ENCODE measurements around the gene RHCE. TPM values are rescaled to one million over a fixed set of nuclear protein-coding genes. Genes with fewer than 3 reads are reported as not detected.
"Not testable (repeated sequence)": the region's sequence is repeated elsewhere in the genome, so short reads cannot be mapped to it uniquely, and the experiment has no call there.

The RHCE gene
- total RNA-seq, 2 experiments from 2014 or later: 0.17 to 0.25 TPM

- DNase-seq (no peak), ATAC-seq (ENCODE audit: low read depth) (no peak)
- peaks cover 18% of the 10 kb centered on the region for H3K36me3 Mint-ChIP-seq
- H3K4me1 Mint-ChIP-seq: peaks cover 10% of the 10 kb centered on the region
- H3K27ac Mint-ChIP-seq: no peak overlapping the region
- no peaks in the 10 kb centered on the region for H3K9me3 Mint-ChIP-seq
- H3K4me3 Mint-ChIP-seq: no peak overlapping the region
- POLR2A ChIA-PET: no interaction called here
- H3K27me3 Mint-ChIP-seq: no peaks in the 10 kb centered on the region
Observed at GRCh38 chr1:25445993-25446538, 25.4 kb upstream of the RHCE start.

GRCh38 chr1:25444604-25445003 lies 24.0 kb upstream of the RHCE start:
- peaks cover 20% of the 10 kb centered on the region for H3K36me3 Mint-ChIP-seq
- ATAC-seq (ENCODE audit: low read depth); H3K9me3 Mint-ChIP-seq; H3K4me3 Mint-ChIP-seq; DNase-seq; POLR2A ChIA-PET; H3K27ac Mint-ChIP-seq; H3K27me3 Mint-ChIP-seq: not testable (repeated sequence)
- peaks cover 10% of the 10 kb centered on the region for H3K4me1 Mint-ChIP-seq

- Mint-ChIP-seq H3K4me3 (no peak overlapping the region), H3K4me1 (peaks cover 10% of the 10 kb centered on the region)
- ATAC-seq (ENCODE audit: low read depth): no peak
Observed at GRCh38 chr1:25443030-25443699, 22.5 kb upstream of the RHCE start.

GRCh38 chr1:25442178-25442577 lies 21.6 kb upstream of the RHCE start:
- POLR2A ChIA-PET: no interaction called here
- ATAC-seq (ENCODE audit: low read depth): no peak
- Mint-ChIP-seq H3K9me3 (no peaks in the 10 kb centered on the region), H3K4me1 (peaks cover 10% of the 10 kb centered on the region), H3K27ac (no peak overlapping the region), H3K4me3 (no peak overlapping the region), H3K36me3 (peaks cover 14% of the 10 kb centered on the region), H3K27me3 (no peaks in the 10 kb centered on the region)
- DNase-seq: no peak

More at GRCh38 chr1:25443030-25443699, 22.5 kb upstream of the RHCE start:
- H3K27ac Mint-ChIP-seq: no peak overlapping the region
- no peaks in the 10 kb centered on the region for H3K9me3 Mint-ChIP-seq
- DNase-seq: no peak
- no peaks in the 10 kb centered on the region for H3K27me3 Mint-ChIP-seq
- POLR2A ChIA-PET: interaction anchor here (0.7 kb wide), 1 partner anchor 39 kb away, joined by 3 read pairs; no protein-coding TSS in a partner anchor
- H3K36me3 Mint-ChIP-seq: peaks cover 18% of the 10 kb centered on the region

GRCh38 chr1:25439287-25439686 lies 18.7 kb upstream of the RHCE start:
- ATAC-seq (ENCODE audit: low read depth) (no peak), DNase-seq (no peak)
- H3K4me1 Mint-ChIP-seq: peaks cover 28% of the 10 kb centered on the region
- POLR2A ChIA-PET: interaction anchor here (0.7 kb wide), 1 partner anchor 633 kb away, joined by 3 read pairs; no protein-coding TSS in a partner anchor
- peaks cover 10% of the 10 kb centered on the region for H3K36me3 Mint-ChIP-seq
- H3K4me3 Mint-ChIP-seq: no peak overlapping the region
- H3K27ac Mint-ChIP-seq: no peak overlapping the region
- H3K9me3 Mint-ChIP-seq: no peaks in the 10 kb centered on the region
- H3K27me3 Mint-ChIP-seq: no peaks in the 10 kb centered on the region

- POLR2A ChIA-PET: no interaction called here
- H3K27ac Mint-ChIP-seq: no peak overlapping the region
- peaks cover 5% of the 10 kb centered on the region for H3K36me3 Mint-ChIP-seq
- no peak for ATAC-seq (ENCODE audit: low read depth)
- H3K9me3 Mint-ChIP-seq: no peaks in the 10 kb centered on the region
- H3K4me1 Mint-ChIP-seq: peaks cover 39% of the 10 kb centered on the region
- H3K4me3 Mint-ChIP-seq: no peak overlapping the region
- no peaks in the 10 kb centered on the region for H3K27me3 Mint-ChIP-seq
- DNase-seq: no peak
Observed at GRCh38 chr1:25437672-25438071, 17.0 kb upstream of the RHCE start.

GRCh38 chr1:25435397-25436108 lies 14.9 kb upstream of the RHCE start:
- no peak for ATAC-seq (ENCODE audit: low read depth)
- Mint-ChIP-seq H3K4me1 (peaks cover 49% of the 10 kb centered on the region), H3K27ac (peak overlapping the region; percentile 76), H3K27me3 (no peaks in the 10 kb centered on the region), H3K4me3 (peak overlapping the region; percentile 78), H3K36me3 (peaks cover 2% of the 10 kb centered on the region), H3K9me3 (no peaks in the 10 kb centered on the region)
- POLR2A ChIA-PET: interaction anchor here (1.1 kb wide), 1 partner anchor 385 kb away, joined by 3 read pairs; the partner anchor contains the start of gene MTFR1L
- no peak for DNase-seq

GRCh38 chr1:25433389-25434186 lies 13.0 kb upstream of the RHCE start:
- Mint-ChIP-seq H3K27me3 (no peaks in the 10 kb centered on the region), H3K36me3 (peaks cover 3% of the 10 kb centered on the region), H3K4me1 (peaks cover 56% of the 10 kb centered on the region), H3K9me3 (no peaks in the 10 kb centered on the region), H3K27ac (peak overlapping the region; percentile 0), H3K4me3 (no peak overlapping the region)
- POLR2A ChIA-PET: interaction anchor here (0.5 kb wide), 1 partner anchor 192 kb away, joined by 4 read pairs; no protein-coding TSS in a partner anchor
- no peak for DNase-seq
- no peak for ATAC-seq (ENCODE audit: low read depth)

- H3K9me3 Mint-ChIP-seq: no peaks in the 10 kb centered on the region
- H3K36me3 Mint-ChIP-seq: peaks cover 3% of the 10 kb centered on the region
- ATAC-seq (ENCODE audit: low read depth) (no peak), DNase-seq (no peak)
- H3K27ac Mint-ChIP-seq: no peak overlapping the region
- no peaks in the 10 kb centered on the region for H3K27me3 Mint-ChIP-seq
- peak overlapping the region; percentile 78 for H3K4me3 Mint-ChIP-seq
- peaks cover 56% of the 10 kb centered on the region for H3K4me1 Mint-ChIP-seq
- POLR2A ChIA-PET: interaction anchor here (0.5 kb wide), 1 partner anchor 192 kb away, joined by 4 read pairs; no protein-coding TSS in a partner anchor
Observed at GRCh38 chr1:25432749-25433388, 12.2 kb upstream of the RHCE start.

GRCh38 chr1:25431955-25432719 lies 11.5 kb upstream of the RHCE start:
- Mint-ChIP-seq H3K9me3 (no peaks in the 10 kb centered on the region), H3K4me1 (peaks cover 56% of the 10 kb centered on the region), H3K36me3 (peaks cover 3% of the 10 kb centered on the region), H3K4me3 (peak overlapping the region; percentile 78), H3K27me3 (no peaks in the 10 kb centered on the region), H3K27ac (peak overlapping the region; percentile 63)
- ATAC-seq (ENCODE audit: low read depth): no peak
- no peak for DNase-seq
- POLR2A ChIA-PET: interaction anchor here (1.5 kb wide), 1 partner anchor 193 kb away, joined by 4 read pairs; no protein-coding TSS in a partner anchor

GRCh38 chr1:25430967-25431881 lies 10.6 kb upstream of the RHCE start:
- ATAC-seq (ENCODE audit: low read depth) (peak; percentile 34), DNase-seq (no peak)
- Mint-ChIP-seq H3K27ac (peak overlapping the region; percentile 96), H3K9me3 (no peaks in the 10 kb centered on the region), H3K27me3 (no peaks in the 10 kb centered on the region), H3K36me3 (peaks cover 3% of the 10 kb centered on the region), H3K4me1 (peaks cover 50% of the 10 kb centered on the region), H3K4me3 (peak overlapping the region; percentile 95)
- POLR2A ChIA-PET: interaction anchor here (0.7 to 2.1 kb wide), 5 partner anchors 41 to 587 kb away, joined by 3 to 10 read pairs (median 4); partner anchors contain the start of genes RSRP1 and TMEM50A
